H1 (cell line): ENCODE results near the gene CANT1. TPM values are rescaled to one million over a fixed set of nuclear protein-coding genes. Genes with fewer than 3 reads are reported as not detected.

Experiments
- CHD7 ChIP-seq: fragments of 300-600 bp; sonication (generic); IDR thresholded peaks from 2 replicates; pipeline ENCODE4 v1.7.1; 2012; ENCODE audit warnings: low read length, moderate library complexity, mild to moderate bottlenecking, inconsistent platforms; ENCODE audit not compliant: insufficient replicate concordance
- NRF1 ChIP-seq: IDR thresholded peaks from 2 replicates; pipeline ENCODE4 v1.6.1; 2011; ENCODE audit warnings: mild to moderate bottlenecking, low read depth, low read length, improper control_type of control experiment
- polyA plus RNA-seq, 7 experiments: library from polyadenylated mRNA; depleted of rRNA in 3 of 7; stranded (reverse) in 5 of 7; unstranded in 2 of 7; fragments of >200 nt in 5 of 7; fragments of 200-250 nt in 2 of 7; gene quantifications; 1 replicate in 5 of 7; 2 replicates in 1 of 7; 4 replicates in 1 of 7; pipeline versions ENCODE4 v1.2.1 to v1.2.3, GENCODE V29; 2011 to 2013; ENCODE audit warnings: missing spikeins in 2 of 7, mixed read lengths in 2 of 7
- total RNA-seq: library from RNA; stranded (reverse); fragmentation: NEBNext Ultra II Directional; extraction: Animal tissue kit (Norgen Biotek cat#: 25700); gene quantifications from 2 replicates; pipeline ENCODE4 v1.2.1, GENCODE V29; 2021

The CANT1 gene
- total and polyA plus RNA-seq, 2 of the 8 experiments (the other 6 are each of a cell fraction or from before 2014, with no cell fraction given), result 23.0 to 32.6 TPM

- TF ChIP-seq CHD7 (no peak), NRF1 (no peak)
Measured at GRCh38 chr17:78973792-78974520, 35.6 kb downstream of the CANT1 start (continued).
